PC-9 (cell line): ENCODE data around the gene RUNX2. TPM values are rescaled to one million over a fixed set of nuclear protein-coding genes. Genes with fewer than 3 reads are reported as not detected.

Experiments used
- BruUV-seq: library from RNA; stranded (reverse); fragments of 400-500 nt; replicated peaks from 2 replicates; lab custom pipeline; 2021; lab: Mats Ljungman, UMichigan
- CTCF ChIA-PET: fragments of 300-600 bp; sonication (Branson Sonifier 250); formaldehyde crosslinking; loops from one replicate; lab custom pipeline; 2022; ENCODE audit warnings: antibody characterized with exemption; lab: Charles Lee
- POLR2A ChIA-PET: fragments of 300-600 bp; sonication (Branson Sonifier 250); formaldehyde crosslinking; loops from one replicate; lab custom pipeline; 2022; ENCODE audit warnings: antibody characterized with exemption; ENCODE audit not compliant: unreplicated experiment; lab: Charles Lee
- DNase-seq, 2 experiments: peaks; one replicate each; pipeline versions ENCODE4 v3.0.0 to v3.0.0-alpha.2; 2015 to 2022; ENCODE audit warnings: mixed read lengths in 1 of 2
- H2AFZ ChIP-seq: fragments of 200-600 bp; sonication (generic); 2 replicates; pipeline ENCODE4 v1.8.1; 2017; ENCODE audit warnings: antibody characterized with exemption
- H3F3A ChIP-seq: fragments of 200-600 bp; sonication (generic); 2 replicates; pipeline ENCODE4 v1.8.1; 2017; ENCODE audit warnings: antibody characterized with exemption, mild to moderate bottlenecking, low read depth; ENCODE audit not compliant: insufficient read depth
- H3K27ac ChIP-seq: fragments of 200-600 bp; sonication (generic); 2 replicates; pipeline ENCODE4 v1.6.1; 2016; ENCODE audit warnings: mixed run types
- H3K27me3 ChIP-seq: fragments of 200-600 bp; sonication (generic); 2 replicates; pipeline ENCODE4 v1.6.1; 2016; ENCODE audit warnings: low read depth, mixed run types; ENCODE audit not compliant: insufficient read depth
- H3K36me3 ChIP-seq: fragments of 200-600 bp; sonication (generic); 2 replicates; pipeline ENCODE4 v1.6.1; 2016; ENCODE audit warnings: low read depth, mixed run types
- H3K4me1 ChIP-seq: fragments of 200-600 bp; sonication (generic); replicated peaks from 2 replicates; pipeline ENCODE4 v1.6.1; 2016; ENCODE audit warnings: mixed run types; ENCODE audit not compliant: insufficient read depth
- H3K4me2 ChIP-seq: fragments of 200-600 bp; sonication (generic); 2 replicates; pipeline ENCODE4 v1.6.1; 2017; ENCODE audit warnings: mixed run types
- H3K4me3 ChIP-seq: fragments of 200-600 bp; sonication (generic); 2 replicates; pipeline ENCODE4 v1.6.1; 2016; ENCODE audit warnings: mixed run types
- H3K79me2 ChIP-seq: fragments of 200-600 bp; sonication (generic); 2 replicates; pipeline ENCODE4 v1.6.1; 2017; ENCODE audit warnings: low read depth, mixed run types
- H3K9me2 ChIP-seq: fragments of 200-600 bp; sonication (generic); 2 replicates; pipeline ENCODE4 v1.8.1; 2017; ENCODE audit warnings: mild to moderate bottlenecking; ENCODE audit not compliant: insufficient read depth
- H3K9me3 ChIP-seq: fragments of 200-600 bp; sonication (generic); 2 replicates; pipeline ENCODE4 v1.8.1; 2016; ENCODE audit warnings: low read depth; ENCODE audit not compliant: insufficient read depth
- H4K20me1 ChIP-seq: fragments of 200-600 bp; sonication (generic); 2 replicates; pipeline ENCODE4 v1.8.1; 2017; ENCODE audit not compliant: insufficient read depth
- CTCF ChIP-seq: fragments of 200-600 bp; sonication (generic); conservative IDR thresholded peaks from 2 replicates; pipeline ENCODE4 v1.6.1; 2017; ENCODE audit warnings: mixed run types, antibody characterized with exemption, mild to moderate bottlenecking, moderate library complexity
- EZH2 ChIP-seq: fragments of 200-600 bp; sonication (generic); IDR thresholded peaks from 2 replicates; pipeline ENCODE4 v1.8.0; 2017; ENCODE audit warnings: antibody characterized with exemption, low read depth
- intact Hi-C: fragments of 100-400 bp; cut with micrococcal nuclease; formaldehyde crosslinking; loops from one replicate; pipeline ENCODE4 v1.10.0; 2022; ENCODE audit not compliant: unreplicated experiment
- total RNA-seq: library from RNA; stranded (reverse); gene quantifications from 2 replicates; pipeline ENCODE4 v1.2.3, GENCODE V29; 2021

Gene RUNX2
- total RNA-seq, 1 experiment from 2014 or later: 12.5 TPM

- Histone ChIP-seq H3K27me3 (no peaks in the 10 kb centered on the region), H3K36me3 (peaks cover 6% of the 10 kb centered on the region; the same call in 1 of the 2 replicates), H3K9me2 (no peaks in the 10 kb centered on the region; the same call in 1 of the 2 replicates), H2AFZ (no peak overlapping the region), H3K9me3 (no peaks in the 10 kb centered on the region), H3F3A (no peaks in the 10 kb centered on the region), H3K4me1 (no peaks in the 10 kb centered on the region), H3K4me2 (no peak overlapping the region), H3K4me3 (no peak overlapping the region), H4K20me1 (no peaks in the 10 kb centered on the region), H3K79me2 (no peaks in the 10 kb centered on the region), H3K27ac (no peak overlapping the region)
- BruUV-seq: no TSS peak
- intact Hi-C loops: no loop called here
- ChIA-PET CTCF (interaction anchor here (0.6 kb wide), 1 partner anchor 123 kb away, joined by 9 read pairs; no protein-coding TSS in a partner anchor), POLR2A (no interaction called here)
- no peak for DNase-seq
- TF ChIP-seq CTCF: no peak
- TF ChIP-seq EZH2: no peak
These were observed 217.3 kb downstream of the RUNX2 start for GRCh38 chr6:45545416-45545815.

GRCh38 chr6:45548657-45549515, 220.8 kb downstream of the RUNX2 start:
- POLR2A ChIA-PET: interaction anchor here (0.7 kb wide), 1 partner anchor 238 kb away, joined by 4 read pairs; no protein-coding TSS in a partner anchor
- no TSS peak for BruUV-seq

GRCh38 chr6:45552536-45552935, 224.4 kb downstream of the RUNX2 start:
- Histone ChIP-seq H3F3A (no peaks in the 10 kb centered on the region), H3K27me3 (no peaks in the 10 kb centered on the region), H2AFZ (no peak overlapping the region), H4K20me1 (no peaks in the 10 kb centered on the region), H3K27ac (no peak overlapping the region), H3K36me3 (no peaks in the 10 kb centered on the region), H3K9me3 (no peaks in the 10 kb centered on the region), H3K9me2 (no peaks in the 10 kb centered on the region; the same call in 1 of the 2 replicates), H3K4me2 (no peak overlapping the region), H3K4me3 (no peak overlapping the region), H3K4me1 (no peaks in the 10 kb centered on the region), H3K79me2 (no peaks in the 10 kb centered on the region)
- no peak for TF ChIP-seq CTCF
- TF ChIP-seq EZH2: no peak
- DNase-seq: no peak
- intact Hi-C loops: no loop called here
- CTCF ChIA-PET: no interaction called here
- POLR2A ChIA-PET: no interaction called here
- no TSS peak for BruUV-seq

More at GRCh38 chr6:45548657-45549515, 220.8 kb downstream of the RUNX2 start:
- Histone ChIP-seq H3K36me3 (peaks cover 6% of the 10 kb centered on the region; the same call in 1 of the 2 replicates), H3K4me3 (no peak overlapping the region), H3K9me2 (no peaks in the 10 kb centered on the region; the same call in 1 of the 2 replicates), H2AFZ (no peak overlapping the region), H3F3A (no peaks in the 10 kb centered on the region), H3K4me1 (no peaks in the 10 kb centered on the region), H3K27ac (no peak overlapping the region), H3K79me2 (no peaks in the 10 kb centered on the region), H3K27me3 (no peaks in the 10 kb centered on the region), H3K9me3 (no peaks in the 10 kb centered on the region), H3K4me2 (no peak overlapping the region), H4K20me1 (no peaks in the 10 kb centered on the region)
- intact Hi-C loops: no loop called here
- TF ChIP-seq CTCF: no peak
- TF ChIP-seq EZH2: no peak
- CTCF ChIA-PET: interaction anchor here (0.7 kb wide), 1 partner anchor 365 kb away, joined by 4 read pairs; no protein-coding TSS in a partner anchor
- DNase-seq: no peak
